Measurements from ENCODE around the gene FUBP3.

DNA sequence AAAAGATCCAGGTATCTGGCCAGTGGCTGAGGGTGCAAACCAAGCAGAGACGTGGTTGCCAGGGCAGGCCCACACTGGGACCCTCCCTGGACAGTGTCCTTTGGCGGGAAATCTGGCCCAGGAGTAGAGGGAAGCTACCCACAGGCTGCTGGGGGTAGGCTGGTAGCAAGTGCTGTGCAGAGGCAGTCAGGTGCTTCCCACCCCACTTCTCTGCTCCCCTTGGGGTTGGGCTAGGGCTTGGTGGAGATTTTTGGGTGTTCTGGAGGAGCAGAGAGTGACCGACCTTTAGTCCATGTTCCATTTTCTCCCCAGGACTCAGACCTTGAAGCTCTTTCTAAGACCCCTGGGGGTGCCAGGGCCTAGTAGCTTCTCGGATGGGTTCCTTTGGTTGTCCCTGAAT lies 90.6 kb downstream of the FUBP3 start:
- TF ChIP-seq CTCF (IDR thresholded peaks at IDR 0.05; ENCODE audit: low read depth, low read length, poor library complexity, severe bottlenecking): no peak
- TF ChIP-seq EZH2phosphoT487 (IDR thresholded peaks at IDR 0.05; ENCODE audit: borderline replicate concordance, low read length): no peak

Data from DOHH2 (cell line).